Right atrium auricular region (tissue), 2 donors: ENCODE results near the gene PRR35. TPM values are rescaled to one million over a fixed set of nuclear protein-coding genes. Genes with fewer than 3 reads are reported as not detected.

Experiments
- DNase-seq: peaks from one replicate; pipeline ENCODE4 v3.0.0-alpha.2; 2019; ENCODE audit warnings: low spot score
- H3K27ac ChIP-seq, 2 donors: fragments of 200-600 bp; sonication (generic); 1 replicate in 1 of 2; 2 replicates in 1 of 2; pipeline ENCODE4 v1.5.1; 2016 to 2019
- H3K27me3 ChIP-seq, 2 donors: fragments of 200-600 bp; sonication (generic); one replicate each; pipeline versions ENCODE4 v1.5.1 to v1.6.0; 2017 to 2019
- H3K36me3 ChIP-seq: fragments of 200-600 bp; sonication (generic); one replicate; pipeline ENCODE4 v1.5.1; 2016
- H3K4me1 ChIP-seq, 2 donors: fragments of 200-600 bp; sonication (generic); one replicate each; pipeline versions ENCODE4 v1.5.1 to v1.6.0; 2017 to 2019
- H3K4me3 ChIP-seq, 2 donors: fragments of 200-600 bp; sonication (generic); 1 replicate in 1 of 2; 2 replicates in 1 of 2; pipeline ENCODE4 v1.5.1; 2017 to 2019; ENCODE audit warnings: mild to moderate bottlenecking in 1 of 2, moderate library complexity in 1 of 2
- H3K9me3 ChIP-seq, 2 donors: fragments of 200-600 bp; sonication (generic); one replicate each; pipeline ENCODE4 v1.5.1; 2019
- CTCF ChIP-seq, 2 donors: fragments of 200-600 bp; sonication (generic); IDR thresholded peaks; one replicate each; pipeline ENCODE4 v1.5.1; 2019; ENCODE audit warnings: antibody characterized with exemption in 2 of 2
- total RNA-seq, 2 donors: library from RNA; depleted of rRNA; stranded (reverse); fragments of >200 nt; gene quantifications; one replicate each; pipeline ENCODE4 v1.1.0, GENCODE V29; 2016

PRR35 gene
- total RNA-seq, 2 donors from 2014 or later = not detected

GRCh38 chr16:591231-591630 is 31.0 kb downstream of the PRR35 start:
- DNase-seq = no peak
- Histone ChIP-seq H3K4me3 (peak overlapping the region; percentile 78 to 92), H3K27me3 (no peaks in the 10 kb centered on the region), H3K9me3 (no peaks in the 10 kb centered on the region), H3K27ac (no peak overlapping the region), H3K4me1 (peaks cover 0 to 48% of the 10 kb centered on the region in 2 donors), H3K36me3 (no peaks in the 10 kb centered on the region)
- no peak for TF ChIP-seq CTCF (IDR thresholded peaks at IDR 0.05)

GRCh38 chr16:591892-592517 is 31.8 kb downstream of the PRR35 start:
- no peaks in the 10 kb centered on the region for H3K36me3 ChIP-seq
- no peak overlapping the region for H3K4me3 ChIP-seq
- peaks cover 0 to 40% of the 10 kb centered on the region in 2 donors for H3K4me1 ChIP-seq
- DNase-seq = no peak
- H3K27ac ChIP-seq = no peak overlapping the region
- TF ChIP-seq CTCF (IDR thresholded peaks at IDR 0.05) = no peak
- H3K27me3 ChIP-seq = no peaks in the 10 kb centered on the region
- H3K9me3 ChIP-seq = no peaks in the 10 kb centered on the region

- DNase-seq = peak; percentile 73
- Histone ChIP-seq H3K4me1 (peaks cover 0 to 33% of the 10 kb centered on the region in 2 donors), H3K9me3 (no peaks in the 10 kb centered on the region), H3K36me3 (no peaks in the 10 kb centered on the region), H3K27me3 (no peaks in the 10 kb centered on the region), H3K4me3 (no peak overlapping the region), H3K27ac (no peak overlapping the region)
- no peak for TF ChIP-seq CTCF (IDR thresholded peaks at IDR 0.05)
These were observed 32.5 kb downstream of the PRR35 start for GRCh38 chr16:592518-593306.

GRCh38 chr16:593406-593805 is 33.2 kb downstream of the PRR35 start:
- Histone ChIP-seq H3K4me3 (no peak overlapping the region), H3K27me3 (no peaks in the 10 kb centered on the region), H3K4me1 (peaks cover 0 to 26% of the 10 kb centered on the region in 2 donors), H3K9me3 (no peaks in the 10 kb centered on the region), H3K36me3 (no peaks in the 10 kb centered on the region), H3K27ac (no peak overlapping the region)
- DNase-seq = no peak
- TF ChIP-seq CTCF (IDR thresholded peaks at IDR 0.05) = no peak

- no peaks in the 10 kb centered on the region for H3K9me3 ChIP-seq
- no peak for DNase-seq
- peaks cover 0 to 24% of the 10 kb centered on the region in 2 donors for H3K4me1 ChIP-seq
- no peak overlapping the region for H3K4me3 ChIP-seq
- TF ChIP-seq CTCF (IDR thresholded peaks at IDR 0.05) = no peak
- no peaks in the 10 kb centered on the region for H3K27me3 ChIP-seq
- no peak overlapping the region for H3K27ac ChIP-seq
- no peaks in the 10 kb centered on the region for H3K36me3 ChIP-seq
These were observed 33.6 kb downstream of the PRR35 start for GRCh38 chr16:593807-594206.
